Hepatic stellate cell (primary cell): Measurements from ENCODE around the gene CHID1.

ENCODE experiments used
- DNase-seq: peaks from one replicate; pipeline ENCODE4 v3.0.0; 2011; ENCODE audit warnings: low spot score

The CHID1 gene

DNA sequence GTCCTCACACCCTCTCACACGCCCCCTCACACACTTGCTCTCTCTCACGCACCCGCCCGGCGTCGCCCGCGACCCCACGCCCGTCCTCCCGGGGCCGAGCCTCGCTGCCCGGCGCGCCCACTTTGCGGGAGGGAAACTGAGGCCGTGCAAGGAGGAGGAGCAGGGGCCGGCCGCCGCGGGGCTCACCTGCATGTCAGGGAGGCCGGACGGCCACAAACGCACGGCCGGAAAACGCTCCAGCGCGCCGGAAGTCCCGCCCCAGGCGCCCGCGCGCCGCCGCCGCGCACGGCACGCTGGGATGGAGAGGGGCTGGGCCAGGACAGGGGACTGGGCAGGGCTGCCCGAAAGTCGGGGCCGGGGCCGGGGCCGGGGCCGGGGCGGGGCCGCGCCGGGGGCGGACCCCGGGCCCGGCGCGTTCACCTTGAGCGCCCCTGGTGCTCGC, at the start of gene CHID1:
Gene CHID1, minus strand, starts transcription at position 222 of the 442 bp plus-strand sequence. CDS start 5,994 bp downstream, outside the sequence.
- DNase-seq: peak; percentile 97

DNA sequence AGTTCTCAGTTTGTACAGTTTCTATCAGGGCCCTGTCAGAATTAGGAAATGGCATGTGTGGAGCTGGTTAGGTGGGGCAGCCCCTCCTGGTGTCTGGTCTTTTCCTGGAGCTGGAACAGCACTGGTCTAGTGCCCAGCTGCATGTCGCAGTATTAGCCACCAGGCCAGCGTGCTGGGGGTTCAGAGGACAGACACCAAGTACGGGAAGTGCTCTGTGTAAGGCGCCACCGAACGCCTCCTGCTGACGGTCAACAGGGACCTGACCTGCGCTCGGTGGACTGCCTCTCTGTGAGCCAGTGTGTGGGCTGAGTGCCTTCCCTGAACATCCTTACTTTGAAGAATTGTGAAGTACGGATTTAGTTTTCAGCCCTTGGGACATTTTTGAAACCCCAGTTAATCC, 49.0 kb upstream of the CHID1 start:
- no peak for DNase-seq

DNA sequence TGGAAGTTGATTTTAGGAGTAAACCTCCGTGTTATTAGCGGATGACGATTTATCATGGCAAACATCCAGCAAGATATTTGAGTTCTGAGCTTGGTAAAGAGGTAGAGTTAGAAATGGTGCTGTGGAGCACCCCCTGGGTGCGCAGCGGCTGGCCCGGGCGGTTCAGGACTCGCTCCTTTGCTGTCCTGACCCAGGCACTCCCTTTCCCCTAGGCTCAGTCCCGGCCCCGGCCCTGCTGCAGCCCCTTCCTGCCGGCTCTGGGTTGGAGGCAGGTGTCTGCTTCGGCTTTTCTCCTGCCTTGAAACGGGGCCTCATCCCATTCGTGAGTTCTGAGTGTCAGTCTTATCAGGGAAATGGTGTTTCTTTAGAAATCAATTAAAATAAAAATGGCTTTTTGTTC, 48.4 kb upstream of the CHID1 start:
- no peak for DNase-seq

DNA sequence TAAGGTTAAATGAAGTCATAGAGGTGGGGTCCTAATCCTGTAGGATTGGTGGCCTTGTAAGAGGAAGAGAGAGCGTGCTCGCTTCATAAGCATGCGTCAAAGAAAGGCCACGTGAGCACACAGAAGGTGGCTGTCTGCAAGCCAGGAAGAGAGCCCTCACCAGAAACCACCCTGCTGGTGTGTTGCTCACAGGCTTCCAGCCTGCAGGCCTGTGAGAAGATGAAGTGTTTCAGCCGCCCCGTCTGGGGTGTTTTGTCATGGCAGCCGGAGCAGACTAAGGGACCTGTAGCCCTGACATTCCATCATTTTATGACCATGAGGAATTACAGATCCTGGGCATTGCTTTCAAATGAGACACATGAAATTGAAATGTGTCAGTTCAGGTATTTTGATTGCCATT, 47.5 kb upstream of the CHID1 start:
- DNase-seq: no peak

DNA sequence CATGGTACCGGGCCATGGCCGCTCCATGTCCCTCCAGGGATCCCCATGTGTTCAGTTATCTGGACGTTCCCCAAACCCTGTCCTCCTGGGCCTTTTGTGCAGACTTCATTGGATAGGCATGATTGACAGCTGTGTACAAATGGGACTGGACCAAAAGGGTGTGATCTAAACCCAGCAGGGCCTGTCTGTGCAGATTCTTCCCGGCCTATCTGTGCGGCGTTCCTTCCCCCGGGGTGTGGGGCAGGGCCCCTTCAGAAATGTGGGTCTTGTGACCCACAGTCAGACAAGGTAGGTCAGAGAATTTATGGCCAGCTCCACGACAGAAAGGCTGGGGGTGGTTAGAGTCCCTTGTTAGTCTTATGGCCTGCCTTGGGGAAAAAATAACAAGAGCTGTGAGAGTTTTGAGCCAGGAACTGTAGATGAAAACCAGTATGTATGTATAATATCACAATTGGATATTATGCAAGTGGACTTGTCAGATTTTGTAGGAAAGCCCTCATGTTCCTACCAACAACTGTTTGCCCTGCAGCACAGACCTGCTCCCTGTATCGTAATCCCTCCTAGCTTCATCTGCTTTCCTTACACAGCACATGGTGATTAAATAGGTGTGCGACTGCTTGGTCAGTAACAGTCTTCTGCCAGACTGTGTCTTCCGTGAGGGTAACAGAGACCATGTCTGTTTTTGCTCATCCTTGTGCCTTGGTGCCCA, 46.8 kb upstream of the CHID1 start:
- no peak for DNase-seq

DNA sequence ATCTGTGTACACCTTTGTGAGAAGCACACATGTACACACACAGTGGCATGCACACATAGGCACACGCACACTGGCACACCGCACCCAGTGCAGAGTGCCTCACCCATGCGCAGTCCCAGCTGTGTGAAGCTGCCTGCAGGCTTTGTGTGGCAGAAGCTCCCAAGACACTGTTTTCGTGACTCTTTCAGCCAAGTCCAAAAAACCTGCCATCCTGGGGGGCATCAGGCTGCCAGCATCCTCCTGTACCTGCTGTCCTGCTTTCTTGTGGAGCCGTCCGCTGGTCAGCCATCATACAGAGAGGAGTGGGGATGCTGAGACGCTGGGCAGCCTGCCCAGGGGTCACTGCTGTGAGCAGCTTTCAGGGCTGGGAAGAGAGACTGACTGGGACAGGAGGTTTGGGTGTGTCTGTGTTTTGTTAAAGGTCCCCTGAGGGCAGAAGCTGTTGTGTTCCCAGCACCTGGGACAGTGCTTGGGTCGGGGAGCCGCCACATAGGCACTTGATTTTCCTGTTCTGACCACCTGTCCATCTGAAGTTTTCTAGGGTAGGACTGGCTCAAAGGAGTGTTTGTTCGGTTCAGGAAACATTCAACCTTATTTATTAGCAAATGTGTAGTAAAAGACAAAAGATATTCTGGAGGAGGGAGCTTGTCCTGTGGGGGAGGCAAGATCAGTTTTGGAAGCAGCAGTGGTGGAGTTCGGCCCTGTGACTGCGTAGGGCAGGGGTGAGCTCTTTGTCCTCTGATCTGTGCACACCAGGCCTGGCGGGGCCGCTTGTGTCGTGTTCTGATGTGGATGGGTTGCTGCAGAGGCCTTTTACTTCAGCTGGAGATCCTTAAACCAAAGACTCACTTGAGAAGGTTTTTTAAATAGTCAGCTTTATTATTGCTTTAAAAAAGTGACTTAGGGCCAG, 44.8 kb upstream of the CHID1 start:
- DNase-seq: no peak

DNA sequence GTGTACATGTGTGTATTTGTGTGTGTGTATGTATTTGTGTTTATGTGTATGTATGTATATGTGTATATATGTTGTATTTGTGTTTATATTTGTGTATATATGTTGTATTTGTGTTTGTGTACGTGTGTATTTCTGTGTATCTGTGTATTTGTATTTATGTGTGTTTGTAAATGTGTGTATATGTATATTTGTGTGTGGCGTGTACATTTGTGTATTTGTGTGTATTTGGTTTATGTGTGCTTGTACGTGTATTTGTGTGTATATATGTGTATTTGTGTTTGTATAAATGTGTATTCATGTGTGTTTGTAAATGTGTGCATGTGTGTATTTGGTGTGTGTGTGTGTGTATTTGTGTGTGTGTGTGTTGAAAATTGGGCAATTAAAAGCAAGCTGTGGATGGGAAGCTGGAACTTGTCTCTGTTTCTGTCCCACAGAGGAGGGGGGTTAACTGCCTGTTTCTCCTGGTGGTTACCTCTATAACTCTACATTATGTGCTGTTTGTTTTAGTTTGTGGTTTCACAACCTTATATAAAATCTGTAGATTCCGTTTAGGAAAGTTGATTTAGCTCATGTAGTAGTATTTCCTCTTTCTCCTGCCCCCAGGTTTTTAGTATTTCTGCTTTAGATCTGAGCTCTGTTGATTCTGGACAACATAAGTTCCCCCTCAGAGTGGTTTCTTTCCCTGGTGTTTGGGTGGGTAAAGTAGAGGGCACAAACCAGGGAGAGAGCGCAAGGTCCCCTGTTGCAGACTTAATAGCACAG, 44.0 kb upstream of the CHID1 start:
- no peak for DNase-seq

DNA sequence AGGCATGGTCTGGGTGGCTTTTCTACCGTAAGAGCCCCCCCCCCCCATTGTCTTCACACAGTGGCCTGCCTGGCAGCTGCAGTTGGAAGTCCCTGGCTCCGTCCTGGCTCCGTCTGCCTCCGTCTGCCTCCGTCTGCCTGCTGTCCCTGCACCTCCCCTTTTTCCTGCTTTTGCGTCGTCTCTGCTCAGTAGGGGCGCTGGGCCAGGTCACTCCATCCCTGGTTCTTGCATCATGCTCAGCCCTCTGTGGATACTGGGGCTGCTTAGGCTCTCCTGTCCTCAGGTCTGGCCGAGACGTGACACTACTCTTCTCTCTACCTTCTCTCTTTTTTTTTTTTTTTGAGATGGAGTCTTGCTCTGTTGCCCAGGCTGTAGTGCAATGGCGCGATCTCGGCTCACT, 42.9 kb upstream of the CHID1 start:
- DNase-seq: no peak

DNA sequence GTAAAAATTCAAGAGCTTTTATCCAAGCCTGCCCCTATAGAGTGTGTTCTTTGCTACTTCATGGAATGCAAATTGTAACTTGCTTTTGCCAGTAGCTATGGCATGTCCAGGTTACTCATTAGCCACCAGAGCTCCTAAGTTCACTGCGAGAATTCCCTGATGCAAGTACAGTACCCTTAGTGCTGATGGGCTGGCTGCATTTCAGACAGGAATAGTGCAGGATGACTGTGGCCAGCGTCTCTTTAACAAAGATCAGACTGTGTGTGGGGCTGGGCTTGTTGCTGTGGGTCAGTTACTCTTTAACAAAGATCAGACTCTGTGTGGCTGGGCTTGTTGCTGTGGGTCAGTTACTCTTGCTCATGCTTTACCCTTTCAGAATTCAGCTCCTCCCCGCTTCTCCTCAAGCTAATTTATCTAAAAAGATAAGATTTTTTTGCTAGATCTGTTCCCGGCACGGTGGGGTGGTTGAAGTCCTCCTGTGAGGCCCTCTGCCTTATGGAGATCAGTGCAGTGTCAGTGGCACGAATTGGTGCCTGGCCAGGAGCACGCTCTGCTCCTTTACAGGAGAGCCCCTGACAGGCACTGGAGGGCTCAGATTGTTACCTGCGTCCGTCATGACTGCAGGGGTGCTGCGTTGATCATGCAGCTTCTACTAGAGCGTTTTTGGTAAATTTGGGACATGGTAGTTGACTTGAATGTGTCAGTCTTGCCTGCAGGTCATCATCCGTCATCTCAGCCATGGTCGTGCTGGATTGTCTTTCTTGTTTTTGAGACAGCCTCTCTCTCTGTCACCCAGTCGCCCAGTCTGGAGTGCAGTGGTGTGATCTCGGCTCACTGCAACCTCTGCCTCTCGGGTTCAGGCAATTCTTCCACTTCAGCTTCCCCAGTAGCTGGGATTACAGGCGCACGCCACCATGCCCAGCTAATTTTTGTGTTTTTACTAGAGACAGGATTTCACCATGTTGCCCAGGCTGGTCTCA, 42.1 kb upstream of the CHID1 start:
- DNase-seq: no peak

DNA sequence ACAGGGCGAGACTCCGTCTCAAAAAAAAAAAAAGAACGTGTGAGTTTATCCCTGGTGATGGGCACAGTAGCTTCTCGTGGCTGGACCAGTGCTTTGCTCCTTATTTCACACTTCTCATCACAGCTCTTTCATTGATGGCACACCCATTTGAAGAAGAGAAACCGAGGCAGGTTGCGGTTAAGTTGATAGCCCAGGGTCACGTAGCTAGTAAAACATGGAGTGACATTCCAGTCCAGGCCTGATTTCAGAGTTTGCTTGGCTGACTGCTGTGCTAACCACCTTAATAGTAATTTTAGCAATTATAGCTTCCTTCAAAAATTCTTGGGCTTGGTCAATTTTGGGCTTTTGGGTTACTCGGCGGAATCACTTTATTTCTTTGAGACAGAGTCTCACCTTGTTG, 40.9 kb upstream of the CHID1 start:
- DNase-seq: no peak

DNA sequence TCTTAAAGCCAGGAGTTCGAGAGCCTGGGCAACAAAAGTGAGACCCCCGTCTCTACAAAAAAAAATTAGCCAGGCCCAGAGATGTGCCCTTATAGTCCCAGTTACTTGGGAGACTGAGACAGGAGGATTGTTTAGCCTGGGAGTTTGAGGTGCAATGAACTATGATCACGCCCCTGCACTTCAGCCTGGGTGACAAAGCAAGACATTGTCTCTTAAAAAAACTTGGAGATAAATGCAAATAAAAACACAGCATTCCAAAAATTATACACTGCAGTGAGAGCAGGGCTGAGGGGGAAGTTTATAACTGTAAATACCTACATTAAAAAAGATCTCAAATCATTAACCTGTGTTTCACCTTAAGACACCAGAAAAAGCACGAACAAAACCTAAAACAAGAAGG, 37.1 kb upstream of the CHID1 start:
- DNase-seq: no peak

DNA sequence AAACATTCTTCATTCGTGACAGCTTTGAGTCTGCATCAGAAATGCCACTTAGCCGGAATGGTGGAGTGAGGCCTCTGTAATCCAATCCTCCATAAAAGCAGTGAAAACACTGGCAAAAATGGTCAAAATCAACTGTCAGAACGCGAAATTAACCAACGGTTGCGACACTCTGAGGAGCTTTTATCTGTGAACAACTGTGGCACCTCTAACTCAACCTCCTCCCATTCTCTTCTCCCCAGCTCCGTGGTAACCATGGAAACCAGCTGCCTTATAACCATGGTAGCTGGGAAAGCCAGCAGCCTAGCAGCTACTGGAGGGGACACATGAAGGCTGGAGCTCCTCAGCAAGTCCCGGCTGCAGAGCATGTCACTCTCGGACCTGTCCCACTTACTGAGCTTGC, 35.4 kb upstream of the CHID1 start:
- no peak for DNase-seq

DNA sequence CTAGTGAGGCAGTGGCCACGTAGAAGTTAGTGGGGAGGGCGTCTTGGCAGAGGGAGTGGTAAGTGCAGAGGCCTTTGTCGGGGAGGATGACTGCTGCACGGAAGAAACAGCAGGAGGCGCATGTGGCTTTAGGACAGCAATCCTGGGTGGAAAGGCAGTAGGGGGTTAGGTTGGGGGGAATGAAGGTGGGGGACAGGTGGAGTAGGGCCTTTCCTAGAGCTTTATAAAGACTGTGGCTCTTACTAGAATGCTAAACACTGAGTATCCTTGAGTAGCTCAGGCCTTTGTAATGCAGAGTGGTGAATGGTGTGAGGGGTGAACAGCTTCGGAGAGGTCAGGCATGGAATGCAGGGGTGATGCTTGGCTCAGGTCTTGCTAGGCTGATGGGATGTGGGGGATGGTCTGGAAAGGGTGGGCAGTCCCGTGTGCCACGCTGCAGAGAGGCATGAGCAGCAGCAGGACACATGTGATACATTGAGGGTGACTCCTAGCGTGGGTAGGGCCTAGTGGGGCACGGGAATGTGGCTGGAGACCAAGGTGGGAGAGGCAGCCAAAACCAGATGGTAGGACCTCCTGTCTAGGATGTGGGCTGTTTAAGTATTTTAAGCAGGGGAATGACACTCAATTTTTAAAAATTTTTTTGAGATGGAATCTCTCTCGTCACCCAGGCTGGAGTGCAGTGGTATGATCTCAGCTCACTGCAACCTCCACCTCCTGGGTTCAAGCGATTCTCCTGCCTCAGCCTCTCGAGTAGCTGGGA, 34.3 kb upstream of the CHID1 start:
- no peak for DNase-seq

DNA sequence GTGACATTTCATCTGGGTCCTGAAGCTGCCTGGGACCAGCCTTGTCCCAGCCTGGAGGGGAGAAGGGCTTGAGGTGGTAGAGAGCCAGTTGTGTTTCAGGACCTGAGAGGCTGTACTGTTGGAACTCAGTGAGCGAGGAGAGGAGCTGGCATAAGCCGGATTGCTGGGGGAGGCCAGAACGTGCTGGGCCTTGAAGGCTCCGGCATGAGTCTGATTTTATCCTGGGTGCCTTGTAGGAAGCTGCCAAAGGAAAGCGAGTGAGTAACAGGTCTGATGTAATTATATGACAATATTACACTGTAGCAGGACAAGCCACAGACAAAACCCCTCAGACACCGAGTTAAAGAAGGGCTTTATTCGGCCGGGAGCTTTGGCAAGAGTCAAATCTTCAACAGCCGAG, 32.2 kb upstream of the CHID1 start:
- no peak for DNase-seq

DNA sequence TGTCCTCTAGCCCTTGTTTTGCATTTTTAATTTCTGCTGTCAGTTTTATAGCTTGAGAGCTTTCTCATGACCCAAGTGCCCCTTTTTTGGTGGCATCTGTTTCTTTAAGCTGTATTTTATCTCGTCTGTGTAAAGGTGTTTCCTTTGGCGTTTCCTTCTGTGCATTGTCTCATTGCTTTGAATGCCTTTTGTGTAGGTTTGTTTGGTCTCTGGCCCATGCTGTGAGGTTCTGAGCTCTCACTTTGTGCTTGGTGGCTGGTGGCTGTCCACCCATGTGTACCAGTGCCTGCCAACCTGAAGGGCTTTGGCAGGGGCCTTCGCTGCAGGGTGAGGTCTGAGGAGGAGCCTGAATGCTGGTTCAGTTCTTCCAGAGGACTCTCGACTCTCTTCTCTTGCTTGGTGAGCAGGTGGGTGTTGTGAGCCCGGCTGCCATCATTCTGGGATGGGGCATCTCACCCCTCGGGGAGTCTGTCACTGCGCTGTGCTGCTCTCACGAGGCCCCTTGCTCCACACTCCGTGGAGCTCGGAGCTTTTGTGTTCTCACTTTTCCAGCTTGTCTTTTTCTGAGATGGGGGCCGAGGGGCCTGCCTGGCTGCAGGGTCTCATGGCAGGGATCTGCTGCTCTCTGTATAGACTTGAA, 30.0 kb upstream of the CHID1 start:
- DNase-seq: no peak

DNA sequence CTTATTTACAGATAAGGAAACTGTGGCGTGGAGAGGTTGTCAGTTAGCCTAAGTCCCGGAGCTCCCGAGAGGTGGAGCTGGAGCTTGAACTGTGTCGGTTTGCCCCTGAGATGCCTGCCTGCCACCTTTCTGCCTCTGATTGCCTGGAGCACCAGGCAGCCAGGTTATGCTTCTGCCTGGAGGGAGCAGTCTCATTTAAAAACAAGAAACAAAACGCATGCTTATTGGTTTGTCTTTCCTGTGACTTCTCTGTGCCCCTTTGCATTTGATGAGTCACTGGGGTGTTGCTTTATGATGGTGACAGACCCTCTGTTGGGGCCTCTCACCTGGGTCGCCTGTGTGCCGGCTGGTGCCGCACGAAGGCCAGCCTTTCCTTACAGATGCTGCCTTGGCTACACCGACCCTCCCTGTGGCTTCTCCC, 27.2 kb upstream of the CHID1 start:
- no peak for DNase-seq

DNA sequence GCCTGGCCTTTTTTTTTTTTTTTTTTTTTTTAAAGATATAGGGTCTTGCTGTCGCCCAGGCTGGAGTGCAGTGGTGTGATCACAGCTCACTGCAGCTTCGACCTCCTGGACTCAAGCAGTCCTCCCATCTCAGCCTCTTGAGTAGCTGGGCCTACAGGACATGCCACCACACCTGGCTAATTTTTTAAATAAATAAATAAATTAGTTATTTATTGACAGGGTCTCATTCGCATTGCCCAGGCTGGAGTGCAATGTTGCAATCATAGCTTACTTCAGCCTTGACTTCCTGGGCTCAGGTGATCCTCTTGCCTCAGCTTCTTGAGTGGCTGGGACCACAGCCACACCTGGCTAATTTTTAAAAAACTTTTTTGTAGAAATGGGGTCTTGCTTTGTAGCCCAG, 25.6 kb upstream of the CHID1 start:
- no peak for DNase-seq

DNA sequence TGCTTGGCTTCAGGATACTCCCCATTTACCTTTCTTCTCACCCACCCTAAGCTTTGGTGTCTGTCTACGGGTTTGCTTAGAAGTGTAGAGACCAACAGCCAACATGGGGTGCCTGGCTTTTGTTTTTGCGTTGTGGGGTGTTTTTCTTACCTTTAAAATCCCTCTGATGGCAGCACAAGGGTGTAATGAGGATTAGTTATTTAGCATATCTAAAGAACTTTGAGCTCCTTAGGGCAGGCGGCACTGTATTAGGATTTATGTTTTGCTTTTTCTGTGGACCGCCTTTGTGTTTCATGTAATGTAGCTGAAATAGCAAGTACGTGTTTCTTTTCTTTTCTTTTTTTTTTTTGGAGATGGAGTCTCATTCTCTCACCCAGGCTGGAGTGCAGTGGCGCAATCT, 23.9 kb upstream of the CHID1 start:
- no peak for DNase-seq

DNA sequence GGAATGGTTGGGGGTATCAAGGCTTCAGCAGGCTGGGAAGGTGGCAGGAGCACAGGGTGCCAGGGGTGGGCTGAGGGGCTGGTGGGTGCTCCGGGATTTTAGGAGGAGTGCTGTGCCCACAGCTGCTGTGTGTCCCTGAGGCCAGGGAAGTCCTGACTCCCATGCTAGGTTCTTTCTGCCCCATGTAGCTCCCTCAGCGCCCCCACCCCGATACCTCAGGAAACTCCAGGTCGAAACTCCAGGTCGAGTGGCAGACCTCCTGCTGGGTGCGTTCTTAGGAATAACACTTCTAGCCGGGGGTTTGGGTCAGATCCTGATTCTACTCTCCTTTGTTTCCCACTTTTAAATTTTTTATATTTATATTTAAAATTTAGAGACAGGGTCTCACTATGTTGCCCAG, 23.3 kb upstream of the CHID1 start:
- DNase-seq: no peak
